GM18907 (cell line): Measurements from ENCODE around the gene CDKN1C.

Experiments used
- ATAC-seq: cut with Tn5 transposase; IDR thresholded peaks from one replicate; pipeline ENCODE4 v1.9.1; 2021; ENCODE audit warnings: mild to moderate bottlenecking, moderate library complexity; ENCODE audit not compliant: unreplicated experiment

Gene CDKN1C

GRCh38 chr11:2890466-2891294 is 5.1 kb upstream of the CDKN1C start:
- no peak for ATAC-seq

DNA sequence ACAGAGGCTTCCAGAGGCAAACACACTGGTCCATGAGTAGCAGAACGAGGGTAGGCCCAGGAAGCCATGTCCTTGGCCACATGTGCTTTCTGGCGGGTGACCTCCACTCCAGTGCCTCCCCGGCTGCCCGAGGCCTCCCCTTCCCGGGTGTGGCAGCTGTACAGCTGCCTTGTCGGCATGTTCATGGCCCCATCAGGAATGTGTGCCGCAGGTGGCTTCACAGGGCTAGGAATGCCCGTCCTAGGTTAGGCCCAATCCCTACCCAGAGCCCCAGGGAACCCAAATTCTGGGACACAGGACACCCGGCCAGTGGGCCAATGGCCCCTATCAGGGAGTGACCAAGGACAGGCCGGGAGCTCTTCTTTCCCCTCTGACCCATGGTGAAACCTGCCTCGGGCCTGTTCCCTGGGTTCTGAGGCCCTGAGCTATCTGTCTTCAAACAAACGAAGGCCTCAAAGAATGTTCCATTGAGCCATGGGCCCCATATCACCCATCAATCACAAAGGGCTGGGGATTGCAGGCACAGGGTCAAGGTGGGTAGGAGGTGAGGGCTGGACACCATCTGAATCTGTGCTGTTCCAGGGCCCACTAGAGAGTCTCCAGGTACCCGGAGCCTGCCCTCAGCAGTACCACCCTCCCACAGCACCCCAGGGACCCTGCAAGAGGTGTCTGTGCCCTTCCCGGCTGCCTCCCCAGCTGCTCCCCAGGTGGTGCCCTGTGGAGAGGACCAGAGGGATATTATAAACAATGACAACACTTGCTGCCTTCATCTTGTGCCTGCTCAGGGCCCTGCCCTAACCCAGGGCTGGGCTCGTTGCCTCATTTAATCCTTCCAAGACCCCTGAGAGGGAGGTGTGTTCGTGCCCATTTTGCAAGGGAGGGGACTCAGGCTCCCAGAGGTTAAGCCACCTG is 4.0 kb upstream of the CDKN1C start:
- no peak for ATAC-seq

DNA sequence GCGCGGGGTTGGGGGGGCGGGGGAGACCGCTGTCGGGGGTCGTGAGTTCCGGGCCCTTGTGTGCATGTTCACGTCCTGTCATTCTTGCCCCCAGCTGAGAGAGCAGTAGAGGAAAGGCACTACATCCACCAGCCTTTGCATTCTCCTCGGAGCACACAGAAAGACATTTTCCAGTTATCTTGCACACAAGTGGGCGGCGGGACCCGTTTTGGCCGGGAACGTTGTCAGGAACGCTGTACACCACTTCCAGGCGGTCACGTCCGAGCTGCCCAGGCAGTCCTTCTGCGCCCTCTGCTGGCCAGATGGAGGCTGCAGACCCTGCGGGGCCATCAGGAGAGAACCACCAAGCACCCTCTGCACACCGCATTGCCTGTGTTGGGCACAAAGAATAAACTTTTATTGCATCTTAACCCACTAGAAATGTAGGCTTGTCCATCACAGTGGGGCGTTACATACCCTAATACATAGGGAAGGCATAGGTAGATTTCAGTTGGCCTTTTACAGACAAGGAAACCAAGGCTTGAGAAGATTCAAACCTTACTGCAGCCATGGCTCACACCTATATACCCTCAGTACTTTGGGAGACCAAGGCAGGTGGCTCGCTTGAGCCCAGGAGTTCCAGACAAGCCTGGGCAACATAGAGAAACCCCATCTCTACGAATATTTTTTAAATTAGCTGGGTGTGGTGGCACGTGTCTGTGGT is 2.8 kb upstream of the CDKN1C start:
- no peak for ATAC-seq

DNA sequence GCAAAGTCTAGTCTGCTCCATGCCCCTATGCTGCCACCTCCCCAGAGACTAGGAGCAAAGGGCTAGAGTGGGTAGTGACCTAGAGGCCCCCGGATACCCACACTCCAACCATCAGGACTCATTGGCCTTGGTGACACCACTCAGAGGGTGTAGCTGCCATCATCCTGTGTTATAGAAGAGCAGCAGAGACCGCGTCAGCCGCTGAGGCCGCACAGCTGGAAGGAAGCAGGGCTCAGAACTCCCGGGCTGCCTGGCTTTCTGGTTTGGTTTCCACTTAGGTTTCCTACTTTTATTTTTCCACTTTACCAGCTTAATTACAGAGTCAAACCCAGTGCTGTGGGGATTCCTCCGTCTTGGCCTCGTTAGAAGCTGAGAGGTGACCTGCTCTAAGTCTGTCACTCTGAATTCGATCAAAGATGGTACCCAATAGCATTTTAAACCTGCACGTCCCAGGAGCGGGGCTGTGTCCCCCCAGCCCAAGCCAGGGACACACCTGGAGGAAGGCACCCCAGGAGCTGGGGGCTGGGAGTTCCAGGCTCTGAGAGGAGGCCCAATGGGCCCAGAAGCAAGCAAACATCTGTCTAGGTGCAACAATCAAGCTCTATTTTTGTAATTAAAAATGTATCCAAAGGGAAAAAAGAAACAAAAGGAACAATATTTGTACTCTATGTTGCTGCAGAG is 2.1 kb upstream of the CDKN1C start:
- ATAC-seq = no peak

DNA sequence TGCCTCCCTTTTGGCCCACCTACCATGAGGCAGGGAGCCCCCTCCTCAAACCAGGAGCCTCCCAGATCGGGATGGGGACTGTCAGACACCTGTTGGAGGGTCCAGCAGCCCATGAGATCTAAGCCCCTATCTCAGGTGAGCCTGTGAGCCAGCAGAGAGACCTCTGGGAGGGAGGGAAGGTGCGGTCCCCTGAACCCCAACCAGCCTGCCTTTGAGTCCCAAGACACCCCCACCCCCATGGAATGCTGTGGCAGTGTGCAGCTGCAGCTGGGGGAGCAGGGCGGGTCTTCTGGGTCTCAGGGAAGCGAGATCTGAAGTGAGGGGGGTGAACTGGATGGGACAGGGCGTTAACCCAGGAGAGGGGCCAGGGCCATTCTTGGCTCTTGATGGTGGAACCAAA is 1.4 kb upstream of the CDKN1C start:
- ATAC-seq = no peak

DNA sequence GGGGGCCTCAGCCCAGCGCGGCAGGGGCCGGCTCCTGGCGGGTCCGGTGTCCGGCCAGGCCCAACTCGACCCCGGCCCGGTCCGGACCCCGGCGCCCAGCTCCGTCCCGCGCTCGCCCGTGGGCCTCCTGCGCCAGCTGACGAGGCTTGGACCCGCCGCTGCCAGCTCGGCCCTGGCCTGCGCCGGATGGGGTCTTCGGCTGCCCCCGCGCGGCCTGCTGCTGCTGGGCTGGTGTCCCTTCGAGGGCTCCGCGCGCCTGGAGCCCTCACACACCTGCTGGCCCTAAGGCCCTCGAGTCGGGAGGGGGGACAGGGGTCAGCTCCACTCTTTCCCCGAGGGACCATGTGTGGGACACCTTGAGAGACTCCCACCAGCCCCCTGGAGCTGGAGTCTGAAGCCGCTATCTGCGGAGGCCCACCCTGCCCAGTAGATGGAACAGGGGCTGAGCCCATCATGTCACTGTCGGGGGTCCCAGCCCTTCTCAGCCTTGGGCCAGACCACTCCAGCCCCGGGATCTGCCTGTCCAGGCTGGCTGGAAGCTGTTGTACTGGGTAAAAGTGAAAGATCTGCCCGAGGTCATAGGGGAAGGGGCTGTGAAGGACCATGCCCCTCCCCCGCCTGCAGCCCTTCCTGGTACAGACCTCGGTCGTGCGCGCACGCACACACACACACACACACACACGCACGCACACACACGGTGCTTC is 768 bp upstream of the CDKN1C start:
- ATAC-seq = peak; percentile 12

- ATAC-seq = peak; percentile 8
These were observed 428 bp downstream of the CDKN1C start for GRCh38 chr11:2885017-2885677.

GRCh38 chr11:2883979-2884815 is 1.4 kb downstream of the CDKN1C start:
- no peak for ATAC-seq

GRCh38 chr11:2883640-2883978 is 2.0 kb downstream of the CDKN1C start:
- no peak for ATAC-seq

- ATAC-seq = no peak
These were observed 3.0 kb downstream of the CDKN1C start for GRCh38 chr11:2882396-2883110.

GRCh38 chr11:2881981-2882375 is 3.6 kb downstream of the CDKN1C start:
- ATAC-seq = no peak

DNA sequence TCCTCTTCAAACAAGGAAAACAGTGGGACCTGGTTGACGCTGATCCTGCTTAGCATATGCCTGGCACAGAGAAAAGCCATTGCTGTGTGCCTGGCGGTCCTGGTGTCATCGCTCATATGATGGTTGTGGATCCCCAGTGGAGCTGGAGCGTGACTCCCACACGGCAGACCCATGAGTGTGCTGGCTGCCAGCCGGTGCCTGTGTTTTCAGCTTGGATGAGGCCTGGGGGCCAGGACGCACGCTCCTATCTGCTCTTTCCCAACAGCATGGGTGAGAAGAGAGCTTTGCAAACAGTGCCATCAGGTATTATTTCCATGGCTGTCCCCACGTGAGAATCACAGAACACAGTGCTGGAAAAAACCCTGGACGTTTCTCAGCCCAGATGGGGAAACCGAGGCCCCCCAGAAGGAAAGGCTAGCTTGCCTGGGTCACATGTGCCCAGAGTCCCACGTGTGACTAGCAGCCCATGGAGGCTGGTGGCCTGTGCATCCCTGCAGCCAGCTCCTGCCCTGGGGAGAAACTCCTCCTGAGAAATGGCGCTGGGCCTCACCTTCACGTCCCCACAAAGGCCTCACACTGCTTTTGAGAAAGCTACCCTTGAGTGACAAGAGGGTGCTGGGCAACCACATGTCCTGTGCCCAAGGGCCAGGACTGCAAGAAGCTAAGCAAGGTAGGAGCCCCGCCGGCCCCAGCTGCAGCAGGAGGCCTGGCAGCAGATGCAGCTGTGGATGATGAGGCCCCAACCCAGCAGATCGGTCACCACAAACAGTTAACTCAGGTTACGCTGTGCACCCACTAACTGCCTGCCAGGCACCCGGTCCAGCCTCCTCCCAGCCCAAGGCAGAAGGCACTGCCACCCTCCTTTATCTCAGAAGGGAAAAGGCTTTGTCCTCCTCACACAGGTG is 4.2 kb downstream of the CDKN1C start:
- ATAC-seq = no peak

DNA sequence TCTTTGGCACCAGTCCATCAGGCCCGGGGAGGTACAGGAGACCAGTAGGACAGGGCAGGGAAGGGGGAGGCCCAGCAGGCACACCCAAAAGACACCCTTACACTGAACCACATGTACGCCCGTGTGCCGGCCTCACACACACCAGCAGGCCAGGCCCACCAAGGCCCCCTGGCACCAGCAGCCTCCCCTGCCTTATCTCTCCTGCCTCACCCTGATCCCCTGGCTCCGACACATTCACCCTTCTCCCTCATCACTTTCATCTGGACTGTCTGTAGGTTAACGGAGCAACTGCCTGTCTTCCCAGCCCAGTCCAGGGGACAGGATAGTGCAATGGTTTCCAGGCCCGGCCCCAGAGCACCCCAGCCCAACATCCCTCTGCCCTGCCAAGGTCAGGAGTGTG is 4.9 kb downstream of the CDKN1C start:
- no peak for ATAC-seq

GRCh38 chr11:2878782-2879181 is 6.8 kb downstream of the CDKN1C start:
- ATAC-seq = no peak

DNA sequence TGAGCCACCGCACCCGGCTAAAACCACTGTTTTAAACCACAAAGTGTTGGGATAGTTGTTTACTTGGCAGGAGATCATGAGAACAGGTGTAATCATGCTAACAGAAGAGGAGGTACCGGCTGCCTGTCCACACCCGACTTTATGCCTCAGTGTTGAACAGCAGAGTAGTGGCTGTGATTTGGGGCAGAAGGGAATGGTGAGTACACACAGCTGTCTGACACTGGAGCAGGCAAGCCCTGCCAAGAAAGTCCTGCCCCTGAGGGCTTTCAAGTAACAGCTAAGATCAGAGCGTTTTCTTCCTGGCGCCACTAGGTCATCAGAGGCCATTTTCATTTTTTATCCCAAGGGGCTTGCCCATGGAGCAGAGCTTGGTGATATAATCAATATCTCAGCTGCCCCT is 8.1 kb downstream of the CDKN1C start:
- no peak for ATAC-seq

- no peak for ATAC-seq
These were observed 10.6 kb downstream of the CDKN1C start for GRCh38 chr11:2874963-2875362.

DNA sequence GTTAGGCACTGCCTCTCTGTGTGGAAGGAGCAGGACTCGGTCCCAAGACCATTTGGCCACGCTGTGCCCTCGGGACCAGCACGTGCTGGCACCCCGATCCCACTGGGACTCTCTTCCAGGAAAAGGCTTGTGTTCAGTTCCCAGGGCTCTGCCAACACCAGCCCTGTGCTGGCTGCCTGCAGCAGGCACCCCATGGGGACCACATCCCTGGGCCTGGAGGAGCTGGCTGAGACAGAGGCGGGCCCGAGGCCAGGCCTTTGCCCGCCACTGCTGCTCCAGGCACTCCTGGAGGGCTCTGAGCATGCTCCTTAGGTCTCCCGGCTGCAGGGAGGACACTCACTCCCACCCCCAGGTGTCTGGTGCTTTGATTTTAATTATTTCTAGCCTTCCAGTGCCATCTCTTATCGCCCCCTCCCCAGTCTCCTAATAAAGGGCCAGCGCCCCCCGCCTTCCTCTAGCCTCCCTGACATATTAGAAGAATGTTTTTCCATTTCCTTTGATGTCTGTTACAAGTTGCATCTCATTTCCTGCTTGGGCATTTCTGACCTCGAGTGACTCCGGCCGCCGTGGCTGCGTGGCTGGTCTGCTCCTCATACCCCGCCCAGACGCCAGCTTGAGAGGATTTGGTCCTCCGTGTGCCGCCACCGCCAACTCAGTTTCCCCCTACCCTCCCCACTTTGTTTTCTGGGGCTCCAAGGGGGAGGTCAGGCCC is 14.4 kb downstream of the CDKN1C start:
- ATAC-seq = no peak
